Osteoblast (primary cell): ENCODE measurements around the gene DHX35. TPM values are rescaled to one million over a fixed set of nuclear protein-coding genes. Genes with fewer than 3 reads are reported as not detected.

Experiments used
- DNase-seq: peaks from one replicate; pipeline ENCODE4 v3.0.0; 2011; ENCODE audit warnings: low spot score, mixed read lengths; ENCODE audit not compliant: insufficient read length; ENCODE audit errors: missing footprints
- H2AFZ ChIP-seq: 2 replicates; pipeline ENCODE4 v1.6.0; 2011; ENCODE audit warnings: mild to moderate bottlenecking, low read length
- H3K27ac ChIP-seq: 2 replicates; pipeline ENCODE4 v1.5.1; 2011; ENCODE audit warnings: mild to moderate bottlenecking, low read depth, low read length, moderate library complexity
- H3K27me3 ChIP-seq: 2 replicates; pipeline ENCODE4 v1.6.0; 2012; ENCODE audit warnings: mild to moderate bottlenecking, control low read depth, inconsistent platforms, low read length, moderate library complexity; ENCODE audit not compliant: insufficient read depth
- H3K36me3 ChIP-seq: 2 replicates; pipeline ENCODE4 v1.5.1; 2011; ENCODE audit warnings: mild to moderate bottlenecking, low read length, control low read depth, moderate library complexity; ENCODE audit not compliant: insufficient read depth
- H3K4me1 ChIP-seq: 2 replicates; pipeline ENCODE4 v1.5.1; 2011; ENCODE audit warnings: mild to moderate bottlenecking, low read length, control low read depth, moderate library complexity; ENCODE audit not compliant: insufficient read depth
- H3K4me2 ChIP-seq: 2 replicates; pipeline ENCODE4 v1.6.0; 2011; ENCODE audit warnings: mild to moderate bottlenecking, low read length; ENCODE audit not compliant: insufficient read depth
- H3K4me3 ChIP-seq: fragments of 200-600 bp; sonication (generic); 3 replicates; pipeline ENCODE4 v1.5.1; 2012; ENCODE audit warnings: mild to moderate bottlenecking, low read length, inconsistent platforms; ENCODE audit not compliant: insufficient read depth
- H3K79me2 ChIP-seq: 2 replicates; pipeline ENCODE4 v1.6.0; 2012; ENCODE audit warnings: mild to moderate bottlenecking, low read length, control low read depth, inconsistent platforms; ENCODE audit not compliant: insufficient read depth
- H3K9me3 ChIP-seq: 2 replicates; pipeline ENCODE4 v1.5.1; 2011; ENCODE audit warnings: low read depth, low read length, control low read depth
- H4K20me1 ChIP-seq: 2 replicates; pipeline ENCODE4 v1.6.0; 2012; ENCODE audit warnings: mild to moderate bottlenecking, low read length, control low read depth; ENCODE audit not compliant: insufficient read depth
- total RNA-seq: library from RNA; depleted of rRNA; stranded (reverse); fragments of >200 nt; gene quantifications from 2 replicates; pipeline ENCODE4 v1.2.3, GENCODE V29; 2012
- TF ChIP-seq, protein P1 (sequence below): IDR thresholded peaks from 2 replicates; pipeline ENCODE4 v1.5.1; 2011; ENCODE audit warnings: mild to moderate bottlenecking, low read depth, low read length, moderate library complexity; ENCODE audit errors: extremely low read depth

Gene DHX35
- total RNA-seq, 1 donor: 10.5 TPM

DNA sequence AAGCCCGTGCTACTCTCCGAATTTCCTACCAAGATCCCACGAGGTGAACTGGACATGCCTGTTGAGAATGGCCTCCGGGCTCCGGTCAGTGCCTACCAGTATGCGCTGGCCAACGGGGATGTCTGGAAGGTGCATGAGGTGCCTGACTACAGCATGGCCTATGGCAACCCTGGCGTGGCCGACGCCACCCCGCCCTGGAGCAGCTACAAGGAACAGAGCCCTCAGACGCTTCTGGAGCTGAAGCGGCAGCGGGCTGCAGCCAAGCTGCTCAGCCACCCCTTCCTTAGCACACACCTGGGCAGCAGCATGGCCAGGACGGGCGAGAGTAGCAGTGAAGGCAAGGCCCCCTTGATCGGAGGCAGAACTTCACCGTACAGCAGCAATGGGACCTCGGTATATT, 44.0 kb upstream of the DHX35 start:
- TF ChIP-seq, protein P1, sequence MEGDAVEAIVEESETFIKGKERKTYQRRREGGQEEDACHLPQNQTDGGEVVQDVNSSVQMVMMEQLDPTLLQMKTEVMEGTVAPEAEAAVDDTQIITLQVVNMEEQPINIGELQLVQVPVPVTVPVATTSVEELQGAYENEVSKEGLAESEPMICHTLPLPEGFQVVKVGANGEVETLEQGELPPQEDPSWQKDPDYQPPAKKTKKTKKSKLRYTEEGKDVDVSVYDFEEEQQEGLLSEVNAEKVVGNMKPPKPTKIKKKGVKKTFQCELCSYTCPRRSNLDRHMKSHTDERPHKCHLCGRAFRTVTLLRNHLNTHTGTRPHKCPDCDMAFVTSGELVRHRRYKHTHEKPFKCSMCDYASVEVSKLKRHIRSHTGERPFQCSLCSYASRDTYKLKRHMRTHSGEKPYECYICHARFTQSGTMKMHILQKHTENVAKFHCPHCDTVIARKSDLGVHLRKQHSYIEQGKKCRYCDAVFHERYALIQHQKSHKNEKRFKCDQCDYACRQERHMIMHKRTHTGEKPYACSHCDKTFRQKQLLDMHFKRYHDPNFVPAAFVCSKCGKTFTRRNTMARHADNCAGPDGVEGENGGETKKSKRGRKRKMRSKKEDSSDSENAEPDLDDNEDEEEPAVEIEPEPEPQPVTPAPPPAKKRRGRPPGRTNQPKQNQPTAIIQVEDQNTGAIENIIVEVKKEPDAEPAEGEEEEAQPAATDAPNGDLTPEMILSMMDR: no peak
- H3K79me2 ChIP-seq: no peaks in the 10 kb centered on the region
- no peak overlapping the region for H2AFZ ChIP-seq

DNA sequence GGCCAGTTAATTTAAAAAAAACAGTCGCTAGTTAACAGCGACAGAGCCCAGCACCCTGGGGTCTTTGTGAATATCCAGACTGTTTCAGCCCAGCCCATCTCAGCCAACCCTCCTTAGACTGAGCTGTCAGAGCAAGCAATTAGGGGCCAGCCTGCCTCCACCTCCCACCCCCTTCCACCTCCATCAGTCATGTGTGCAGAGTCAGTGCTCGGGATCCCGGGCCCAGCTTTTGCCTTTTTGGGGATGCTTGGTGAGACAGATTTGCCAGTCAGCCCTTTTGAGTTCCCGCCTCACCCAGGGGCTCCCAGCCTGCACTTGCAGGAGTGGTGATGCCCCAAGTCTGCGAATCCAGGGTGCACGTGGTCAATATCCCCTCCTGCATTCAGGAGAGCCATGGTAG, 42.5 kb upstream of the DHX35 start:
- H3K4me3 ChIP-seq: no peak overlapping the region
- TF ChIP-seq, protein P1: no peak
- H3K9me3 ChIP-seq: no peaks in the 10 kb centered on the region
- no peak overlapping the region for H3K4me2 ChIP-seq
- H3K36me3 ChIP-seq: no peaks in the 10 kb centered on the region
- H4K20me1 ChIP-seq: no peaks in the 10 kb centered on the region
- no peak overlapping the region for H3K27ac ChIP-seq
- H2AFZ ChIP-seq: no peak overlapping the region
- H3K27me3 ChIP-seq: peaks cover 44% of the 10 kb centered on the region
- DNase-seq: no peak
- no peaks in the 10 kb centered on the region for H3K79me2 ChIP-seq
- H3K4me1 ChIP-seq: no peaks in the 10 kb centered on the region

More for the DNA sequence above, 44.0 kb upstream of the DHX35 start:
- H3K4me2 ChIP-seq: no peak overlapping the region
- H3K4me3 ChIP-seq: no peak overlapping the region
- no peak overlapping the region for H3K27ac ChIP-seq
- no peak for DNase-seq
- H3K27me3 ChIP-seq: peaks cover 44% of the 10 kb centered on the region
- no peaks in the 10 kb centered on the region for H4K20me1 ChIP-seq
- no peaks in the 10 kb centered on the region for H3K9me3 ChIP-seq
- no peaks in the 10 kb centered on the region for H3K36me3 ChIP-seq
- H3K4me1 ChIP-seq: no peaks in the 10 kb centered on the region

DNA sequence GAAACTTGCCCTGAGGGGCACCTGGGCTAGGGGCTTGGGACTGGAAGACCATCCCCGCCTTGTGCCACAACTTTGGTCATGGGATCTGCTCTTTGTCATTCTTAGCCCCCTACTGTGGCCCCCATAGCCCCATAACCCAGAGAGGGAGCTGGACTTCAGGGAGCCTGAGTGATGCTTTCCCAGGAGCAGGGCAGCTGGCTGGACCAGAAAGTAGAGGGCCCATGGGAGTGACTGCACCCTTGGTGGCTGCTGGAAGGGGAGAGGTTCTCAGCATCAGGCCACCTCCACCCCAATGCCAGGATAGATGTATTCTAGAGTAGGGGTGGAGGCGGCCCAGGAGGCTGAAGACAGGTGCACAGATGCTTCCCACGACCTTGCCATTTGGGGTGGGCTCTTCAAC, 41.7 kb upstream of the DHX35 start:
- no peaks in the 10 kb centered on the region for H3K9me3 ChIP-seq

DNA sequence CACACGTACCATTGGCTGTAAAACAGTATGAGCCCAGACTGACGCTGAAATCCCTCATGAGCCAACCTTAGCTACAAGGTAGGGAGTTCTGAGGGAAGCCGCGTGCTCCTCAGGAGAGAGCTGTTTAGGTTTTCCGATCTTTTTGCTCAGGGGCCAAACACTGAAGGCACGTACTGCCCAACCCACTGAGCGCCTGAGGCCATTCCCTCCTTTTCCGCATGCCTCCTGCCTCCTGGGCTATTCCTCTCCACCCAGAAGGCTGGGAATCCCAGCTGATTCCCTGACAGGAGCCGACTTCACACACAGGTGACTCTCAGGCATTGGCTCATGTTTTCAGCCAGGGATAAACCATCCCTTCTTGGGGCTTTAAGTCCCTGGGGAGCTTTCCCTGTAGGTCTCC, 41.3 kb upstream of the DHX35 start:
- Histone ChIP-seq H3K4me2 (no peak overlapping the region), H3K36me3 (no peaks in the 10 kb centered on the region), H3K27ac (no peak overlapping the region), H3K79me2 (no peaks in the 10 kb centered on the region), H2AFZ (no peak overlapping the region), H3K27me3 (peaks cover 44% of the 10 kb centered on the region), H3K9me3 (no peaks in the 10 kb centered on the region), H4K20me1 (no peaks in the 10 kb centered on the region), H3K4me3 (no peak overlapping the region), H3K4me1 (no peaks in the 10 kb centered on the region)
- TF ChIP-seq, protein P1: no peak
- DNase-seq: no peak

More for the DNA sequence above, 41.7 kb upstream of the DHX35 start:
- TF ChIP-seq, protein P1: no peak
- Histone ChIP-seq H4K20me1 (no peaks in the 10 kb centered on the region), H3K4me3 (no peak overlapping the region), H3K27ac (no peak overlapping the region), H3K27me3 (peaks cover 44% of the 10 kb centered on the region), H3K79me2 (no peaks in the 10 kb centered on the region), H3K36me3 (no peaks in the 10 kb centered on the region), H3K4me2 (no peak overlapping the region), H2AFZ (no peak overlapping the region), H3K4me1 (no peaks in the 10 kb centered on the region)
- no peak for DNase-seq
